GM10847 (cell line): ENCODE measurements around the gene ZBTB20.

Experiments used
- POLR2A ChIP-seq: IDR thresholded peaks from 2 replicates; pipeline ENCODE4 v1.6.1; 2011; ENCODE audit not compliant: insufficient read length; ENCODE audit errors: extremely low read depth

Gene ZBTB20

DNA sequence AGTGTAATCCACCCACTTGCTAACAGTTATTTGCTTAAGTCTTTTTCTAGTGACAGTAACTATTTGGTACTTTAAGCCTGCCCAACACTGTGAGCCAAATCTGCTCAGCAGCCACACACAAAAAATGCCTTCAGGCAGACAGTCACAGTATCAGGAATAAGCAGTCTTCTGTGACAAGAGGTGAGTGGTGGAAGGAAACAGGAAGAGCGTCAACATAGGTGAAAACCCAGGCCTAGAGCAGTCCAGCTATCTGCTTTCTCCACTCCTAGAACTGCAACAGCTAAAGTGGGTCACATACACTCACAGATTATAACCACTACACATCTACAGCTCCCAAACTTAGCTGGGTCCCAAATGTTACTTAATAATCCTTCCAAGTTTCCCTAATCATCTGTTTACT lies 213.7 kb downstream of the ZBTB20 start:
- no peak for TF ChIP-seq POLR2A

DNA sequence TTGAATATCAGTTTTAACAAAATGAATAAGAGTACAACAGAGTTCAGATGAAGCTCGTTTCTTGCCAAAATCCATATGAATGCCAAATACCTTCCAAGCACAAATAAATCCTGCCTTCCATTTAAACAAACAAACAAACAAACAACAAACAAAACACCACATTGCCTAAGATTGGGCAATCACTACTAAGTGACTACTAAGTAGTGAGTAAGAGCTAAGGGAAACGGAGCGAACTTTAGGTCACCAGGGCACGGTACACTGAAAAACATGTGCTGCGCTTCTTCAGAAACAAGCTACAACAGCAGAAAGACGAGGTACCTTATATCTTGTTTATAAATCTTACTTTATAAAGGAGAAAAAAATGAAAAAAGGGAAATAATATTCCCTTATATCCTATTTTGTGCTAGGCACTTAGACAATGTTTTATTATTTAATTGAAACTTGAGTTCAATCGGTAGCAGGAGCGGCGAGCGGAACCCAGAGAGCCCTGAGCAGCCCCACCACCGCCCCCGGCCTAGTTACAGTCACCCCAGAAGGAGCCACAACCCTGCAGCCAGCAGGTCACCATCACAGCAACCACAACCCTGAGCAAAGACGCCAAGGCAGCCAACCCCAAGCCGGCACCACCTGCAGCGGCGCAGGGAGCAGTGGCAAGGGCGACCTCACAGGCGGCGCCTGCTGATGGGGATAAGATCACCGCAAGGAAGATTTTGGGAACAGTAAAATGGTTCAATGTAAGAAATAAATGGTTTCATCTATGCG lies 216.9 kb downstream of the ZBTB20 start:
- no peak for TF ChIP-seq POLR2A

GRCh38 chr3:114928989-114929640 lies 218.0 kb downstream of the ZBTB20 start:
- no peak for TF ChIP-seq POLR2A

DNA sequence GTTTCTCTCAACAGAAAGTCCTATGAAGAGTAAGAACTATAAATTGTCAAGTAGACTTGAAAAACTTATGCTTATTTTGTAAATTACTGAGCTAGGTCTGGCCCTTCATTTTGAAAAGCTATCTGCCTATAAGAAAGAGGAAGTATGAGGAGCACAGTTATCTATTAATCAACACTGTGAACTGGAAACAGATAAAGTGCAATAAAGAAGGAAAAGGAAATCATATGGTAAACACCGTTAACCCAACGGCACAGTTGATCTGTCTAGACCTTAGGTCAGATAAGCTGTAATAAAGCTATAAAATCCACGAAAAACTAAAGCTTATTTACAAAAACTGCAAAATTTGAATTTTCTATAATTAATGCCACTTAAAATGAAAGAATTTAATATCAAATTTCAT lies 242.5 kb downstream of the ZBTB20 start:
- no peak for TF ChIP-seq POLR2A

DNA sequence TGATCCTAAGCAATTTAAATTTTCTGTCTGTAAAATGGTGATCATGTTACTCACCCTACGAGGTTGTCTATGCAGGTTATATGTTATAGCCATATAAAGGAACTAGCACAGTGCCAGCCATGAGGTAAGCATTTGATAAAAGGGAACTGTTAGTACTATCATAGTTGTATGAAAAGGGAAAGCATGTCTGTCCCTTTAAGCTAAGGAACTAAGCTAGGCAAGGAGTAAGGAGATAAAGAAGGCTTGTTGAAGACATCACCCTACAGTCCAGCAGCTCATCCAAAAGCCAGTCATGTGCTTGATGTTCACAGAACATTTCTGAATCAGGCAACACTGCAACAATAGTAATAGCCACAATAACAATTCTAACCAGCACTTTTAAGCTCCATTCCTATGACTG lies 243.9 kb downstream of the ZBTB20 start:
- TF ChIP-seq POLR2A: no peak

DNA sequence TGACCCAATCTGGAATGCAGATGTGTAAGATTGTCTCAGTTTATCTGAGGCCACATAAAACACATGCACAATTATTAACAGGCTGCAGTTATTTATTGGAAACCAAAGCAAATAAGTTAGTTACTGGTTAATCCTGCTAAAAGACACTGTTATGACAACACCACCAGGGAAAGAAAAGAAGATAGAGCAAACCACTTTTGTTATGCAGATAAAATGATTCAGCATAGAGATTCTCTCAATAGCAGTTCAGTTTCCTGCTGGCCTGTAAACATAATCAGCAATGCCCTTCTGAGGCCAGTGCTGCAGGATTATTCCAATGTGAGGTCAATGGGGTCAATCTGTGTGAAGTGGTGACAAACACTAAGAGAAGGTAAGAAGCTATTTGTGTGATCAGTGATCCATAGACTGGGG lies 244.4 kb downstream of the ZBTB20 start:
- no peak for TF ChIP-seq POLR2A

DNA sequence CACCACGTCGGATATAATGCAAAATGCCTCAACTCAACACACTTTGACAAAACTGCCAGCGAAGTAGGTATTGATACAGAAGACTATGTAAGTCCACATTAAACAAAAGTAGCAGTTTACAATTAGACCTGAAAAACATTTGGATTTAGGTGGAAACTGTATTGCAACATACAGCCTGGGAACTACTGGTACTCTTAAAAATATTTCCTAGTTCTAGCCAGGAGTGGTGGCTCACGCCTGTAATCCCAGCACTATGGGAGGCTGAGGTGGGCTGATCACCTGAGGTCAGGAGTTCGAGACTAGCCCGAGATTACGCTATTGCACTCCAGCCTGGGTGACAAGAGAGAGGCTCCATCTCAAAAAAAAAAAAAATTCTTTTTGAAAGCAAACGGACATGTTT lies 246.2 kb downstream of the ZBTB20 start:
- TF ChIP-seq POLR2A: no peak

- TF ChIP-seq POLR2A: no peak
Measured at GRCh38 chr3:114899186-114899931, 247.7 kb downstream of the ZBTB20 start.

- no peak for TF ChIP-seq POLR2A
Measured at GRCh38 chr3:114896978-114897377, 250.1 kb downstream of the ZBTB20 start.

- no peak for TF ChIP-seq POLR2A
Measured at GRCh38 chr3:114893361-114893760, 253.7 kb downstream of the ZBTB20 start.

GRCh38 chr3:114892880-114893279 lies 254.2 kb downstream of the ZBTB20 start:
- no peak for TF ChIP-seq POLR2A

- no peak for TF ChIP-seq POLR2A
Measured at GRCh38 chr3:114892131-114892879, 254.8 kb downstream of the ZBTB20 start.

DNA sequence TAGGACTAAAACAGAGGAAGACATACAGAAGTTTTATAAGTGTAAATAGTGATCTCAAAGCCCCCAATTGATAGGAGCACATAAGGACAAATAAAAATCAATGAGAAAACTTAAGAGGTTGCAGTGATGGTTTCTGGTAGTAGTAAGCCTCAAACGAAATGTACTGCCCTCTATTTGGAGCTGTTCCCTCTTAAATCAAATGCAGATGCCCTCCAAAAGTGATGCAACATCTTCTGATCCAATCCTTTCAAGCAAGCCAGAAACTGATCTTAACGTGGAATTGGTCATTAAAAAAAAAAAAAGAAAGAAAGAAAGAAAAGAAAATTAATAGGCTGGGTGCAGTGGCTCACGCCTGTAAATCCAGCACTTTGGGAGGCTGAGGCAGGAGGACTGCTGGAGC lies 259.3 kb downstream of the ZBTB20 start:
- TF ChIP-seq POLR2A: no peak

DNA sequence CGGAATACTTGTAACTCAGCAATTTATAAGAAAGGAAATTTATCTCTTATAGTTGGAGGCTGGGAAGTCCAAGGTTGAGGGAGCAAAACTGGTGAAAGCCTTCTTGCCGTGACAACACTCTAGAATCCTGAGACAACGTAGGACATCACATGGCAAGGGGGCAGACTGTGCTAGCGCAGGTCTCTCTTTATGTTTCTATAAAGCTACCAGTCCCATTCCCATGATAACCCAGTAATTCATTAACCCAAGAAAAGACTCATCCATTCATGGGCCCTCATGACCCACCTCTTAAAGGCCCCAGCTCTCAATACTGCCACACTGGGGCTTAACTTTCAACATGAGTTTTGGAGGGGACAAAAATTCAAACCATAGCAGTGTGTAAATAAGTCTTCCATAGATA lies 260.2 kb downstream of the ZBTB20 start:
- TF ChIP-seq POLR2A: no peak

DNA sequence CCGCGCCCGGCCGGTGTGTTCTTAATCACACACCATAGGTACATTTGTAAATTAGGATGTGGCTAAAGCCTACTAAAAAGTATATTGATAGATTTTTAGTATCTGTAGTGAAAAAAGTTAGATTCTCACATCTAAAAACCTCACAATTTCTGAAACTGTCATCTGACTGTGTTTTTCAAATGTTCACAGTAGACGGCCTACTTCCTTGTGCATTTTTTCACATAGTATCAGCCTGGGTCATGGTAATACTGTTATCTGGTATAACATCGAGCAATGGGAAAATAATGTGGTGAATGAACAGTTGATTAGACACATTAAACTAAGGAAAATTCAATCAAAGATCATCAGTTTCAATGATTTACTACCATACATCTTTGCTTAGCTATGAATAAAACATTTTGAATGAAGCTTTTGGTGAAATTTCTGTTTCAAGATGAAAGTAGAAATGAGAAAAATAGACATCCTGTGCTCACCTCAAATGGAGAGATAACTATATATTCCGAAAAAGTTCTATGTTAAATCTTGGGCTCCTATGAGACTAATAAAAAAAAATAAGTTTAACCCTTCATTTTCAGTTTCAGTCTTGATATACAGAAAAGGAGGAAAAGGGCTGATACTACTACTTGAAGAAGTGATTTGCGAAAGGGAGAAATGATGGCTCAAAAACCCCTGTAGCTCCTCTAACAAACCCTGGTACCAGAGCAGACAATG lies 262.7 kb downstream of the ZBTB20 start:
- TF ChIP-seq POLR2A: no peak
